Suprapubic skin (tissue), 4 donors: ENCODE data around the gene ADAD2.

Experiments used
- CTCF ChIP-seq, 2 donors: fragments of 200-600 bp in 1 of 2; fragments of 450-650 bp in 1 of 2; sonication (generic) in 1 of 2; IDR thresholded peaks; one replicate each; pipeline ENCODE4 v1.5.1; 2016 to 2019; ENCODE audit warnings: antibody characterized with exemption in 2 of 2, mild to moderate bottlenecking in 1 of 2, moderate library complexity in 1 of 2
- EP300 ChIP-seq: sonication (generic); formaldehyde crosslinking; IDR thresholded peaks from one replicate; pipeline ENCODE4 v1.6.1; 2017; ENCODE audit warnings: antibody characterized with exemption
- POLR2A ChIP-seq, 2 donors: fragments of 450-650 bp; IDR thresholded peaks; one replicate each; pipeline ENCODE4 v1.6.1; 2017; ENCODE audit warnings: antibody characterized with exemption in 2 of 2, mild to moderate bottlenecking in 2 of 2, moderate library complexity in 2 of 2
- POLR2AphosphoS5 ChIP-seq, 3 donors: sonication (generic); formaldehyde crosslinking; IDR thresholded peaks; one replicate each; pipeline ENCODE4 v1.6.1; 2017; ENCODE audit warnings: antibody characterized with exemption in 3 of 3

- TF ChIP-seq CTCF (IDR thresholded peaks at IDR 0.05) (no peak), POLR2AphosphoS5 (IDR thresholded peaks at IDR 0.05) (no peak), EP300 (no peak), POLR2A (IDR thresholded peaks at IDR 0.05) (no peak)
These were observed 21.7 kb downstream of the ADAD2 start for GRCh38 chr16:84212631-84213030.
